K562 (cell line): ENCODE results near the gene SUMF1.

Experiments
- CREB1 ChIP-seq, 2 experiments: sonication (generic) in 1 of 2; formaldehyde crosslinking in 1 of 2; IDR thresholded peaks; 2 replicates each; pipeline versions ENCODE4 v1.6.1 to v1.8.0; 2012 to 2022; ENCODE audit warnings: inconsistent platforms in 1 of 2, mild to moderate bottlenecking in 1 of 2, missing genetic modification reagents in 1 of 2, moderate library complexity in 1 of 2
- CTCF ChIP-seq, 3 experiments: IDR thresholded peaks in 2 of 3; conservative IDR thresholded peaks in 1 of 3; 2 replicates each; pipeline ENCODE4 v1.5.1; 2011 to 2012; ENCODE audit warnings: low read length in 3 of 3, mild to moderate bottlenecking in 3 of 3, control low read depth in 2 of 3, improper control_type of control experiment in 1 of 3, inconsistent platforms in 1 of 3, low read depth in 1 of 3, mixed read lengths in 1 of 3, moderate library complexity in 1 of 3; ENCODE audit not compliant: insufficient read depth in 2 of 3
- E2F4 ChIP-seq: sonication (generic); formaldehyde crosslinking; IDR thresholded peaks from 2 replicates; pipeline ENCODE4 v1.8.0; 2022; ENCODE audit warnings: mild to moderate bottlenecking, low read depth, missing genetic modification reagents
- EZH2 ChIP-seq: IDR thresholded peaks from 2 replicates; pipeline ENCODE4 v1.6.1; 2012; ENCODE audit warnings: low read depth, mild to moderate bottlenecking, inconsistent platforms, low read length, borderline replicate concordance
- HOMEZ ChIP-seq: fragments of 250-450 bp; sonication (Bioruptor Pico); IDR thresholded peaks from 2 replicates; pipeline ENCODE4 v1.4.0; 2020; ENCODE audit warnings: mild to moderate bottlenecking, moderate library complexity
- IRF9 ChIP-seq: fragments of 450-650 bp; IDR thresholded peaks from 2 replicates; pipeline ENCODE4 v1.6.1; 2016; ENCODE audit warnings: missing biosample characterization, missing genetic modification characterization
- ZBTB33 ChIP-seq: sonication (generic); formaldehyde crosslinking; IDR thresholded peaks from 2 replicates; pipeline ENCODE4 v1.8.1; 2023; ENCODE audit warnings: mild to moderate bottlenecking, missing genetic modification reagents
- ZNF318 ChIP-seq, 2 experiments: fragments of 450-650 bp; IDR thresholded peaks; 2 replicates each; pipeline ENCODE4 v1.6.1; 2016; ENCODE audit warnings: mild to moderate bottlenecking in 2 of 2, borderline replicate concordance in 1 of 2, low read depth in 1 of 2, moderate library complexity in 1 of 2

GRCh38 chr3:4340411-4341335 is 126.4 kb downstream of the SUMF1 start:
- no peak for TF ChIP-seq IRF9 (tag)
- no peak for TF ChIP-seq CTCF (IDR thresholded peaks at IDR 0.05 in 2 of 3, conservative IDR thresholded peaks at IDR 0.05 in 1 of 3; ENCODE audit: insufficient read depth in 2 of 3, low read depth in 1 of 3, low read length in 3 of 3)
- 0 out of 4 replicates have a peak, but pooled peaks of 1 of the 2 experiments have one; percentile 59 for TF ChIP-seq ZNF318 (IDR thresholded peaks at IDR 0.05; ENCODE audit: borderline replicate concordance in 1 of 2, low read depth in 1 of 2)
- no peak for TF ChIP-seq EZH2
- TF ChIP-seq E2F4 (CRISPR knock-in tag) = no peak
- TF ChIP-seq CREB1 (IDR thresholded peaks at IDR 0.05) = no peak
- no peak for TF ChIP-seq CREB1 (CRISPR knock-in tag; IDR thresholded peaks at IDR 0.05)
- TF ChIP-seq HOMEZ (CRISPR knock-in tag) = no peak
- no peak for TF ChIP-seq ZBTB33 (CRISPR knock-in tag)
